Activated CD8-positive, alpha-beta memory T cell treated with anti-CD3 and anti-CD28 coated beads, Interleukin-2, amount 50 U/mL, for 24 hours (primary cell): ENCODE data around the gene ITCH.

ENCODE experiments used
- DNase-seq: peaks from one replicate; pipeline ENCODE4 v3.0.0-alpha.2; 2020; ENCODE audit errors: extremely low read depth

ITCH gene

DNA sequence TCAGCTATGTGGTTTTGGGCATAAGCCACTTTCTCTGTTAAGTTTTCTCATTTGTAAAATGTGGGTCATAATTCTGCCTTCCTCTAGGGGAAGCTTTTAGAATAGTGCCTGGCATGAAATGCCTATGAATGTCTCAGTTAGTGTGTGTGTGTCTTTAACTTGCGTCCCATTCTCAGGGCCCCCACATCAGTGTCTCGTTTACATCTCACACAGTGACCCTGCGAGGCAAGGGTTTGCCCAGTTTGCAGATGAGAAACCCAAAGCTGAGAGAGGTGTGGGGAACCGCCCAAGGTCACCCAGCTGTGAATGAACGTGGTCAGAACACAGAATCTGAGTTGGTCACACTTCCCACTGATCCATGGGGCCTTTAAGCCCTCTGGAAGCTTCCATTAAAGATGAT lies 167.3 kb downstream of the ITCH start:
- DNase-seq: no peak

DNA sequence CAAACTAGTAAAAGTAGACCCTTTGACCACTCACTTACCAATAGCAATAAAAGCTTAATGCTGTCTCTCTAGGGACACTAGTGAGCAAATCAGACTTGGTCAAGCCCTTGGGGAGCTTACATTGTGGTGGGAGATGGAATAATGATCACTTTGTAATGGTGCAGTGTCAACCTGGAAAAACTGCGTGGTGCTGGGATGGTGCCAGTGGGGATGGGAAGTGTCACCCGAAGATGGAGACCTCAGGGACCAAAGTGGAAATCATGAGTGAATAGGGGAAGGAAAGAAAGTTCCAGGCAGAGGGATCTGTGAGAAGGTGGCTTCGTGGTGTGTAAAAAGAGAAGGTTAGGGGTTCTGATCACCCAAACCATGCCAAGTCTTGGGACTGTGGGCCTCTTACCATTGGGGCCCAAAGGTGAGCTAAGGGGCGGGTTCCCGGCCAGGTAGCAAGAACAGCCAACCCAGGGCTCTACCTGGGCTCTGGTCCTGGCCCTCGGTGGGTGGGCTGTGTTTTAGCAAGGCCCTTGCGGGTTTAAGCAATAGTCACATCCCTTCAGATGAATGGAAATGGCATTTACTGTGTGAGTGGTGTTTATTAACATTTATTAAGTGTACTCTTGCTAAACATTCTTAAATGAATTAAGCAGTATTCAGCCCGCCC lies 168.7 kb downstream of the ITCH start:
- DNase-seq: no peak

DNA sequence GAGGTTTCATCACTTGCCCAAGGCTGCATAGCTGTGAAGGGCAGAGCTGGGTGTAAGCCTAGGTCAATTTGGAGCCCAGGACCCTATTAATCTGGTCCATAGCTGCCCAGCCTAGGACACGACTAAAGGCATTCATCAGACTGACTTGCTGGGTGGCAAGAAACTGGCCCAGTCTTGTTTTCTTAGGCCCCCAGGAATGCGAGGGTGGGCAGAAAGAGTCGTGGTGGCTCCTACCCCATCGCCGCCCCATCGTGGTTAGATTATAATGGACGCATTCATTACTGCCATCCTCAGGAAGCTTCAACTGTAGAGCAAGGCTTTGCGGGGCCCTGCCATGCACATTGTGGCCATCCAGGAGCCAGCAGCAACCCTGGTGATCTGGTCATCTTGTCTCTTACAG lies 169.2 kb downstream of the ITCH start:
- DNase-seq: no peak

DNA sequence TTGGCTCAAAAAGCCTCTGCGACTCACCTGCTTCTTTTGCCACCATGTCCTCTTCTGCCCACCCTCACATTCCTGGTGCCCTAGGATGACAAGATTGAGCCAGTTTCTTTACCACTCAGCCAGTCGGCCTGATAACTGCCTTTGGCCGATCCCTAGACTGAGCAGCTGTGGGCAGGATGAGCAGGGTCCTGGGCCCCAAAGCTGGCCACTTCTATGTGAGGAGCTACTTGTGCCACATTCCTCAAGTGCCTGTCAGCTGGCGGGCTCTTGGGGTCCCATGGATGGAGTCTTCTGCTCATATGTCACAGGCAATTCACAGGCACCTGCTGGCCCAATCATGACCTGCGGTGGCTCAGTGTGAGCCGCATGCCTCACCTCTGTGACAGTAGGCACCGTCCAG lies 169.7 kb downstream of the ITCH start:
- DNase-seq: no peak

DNA sequence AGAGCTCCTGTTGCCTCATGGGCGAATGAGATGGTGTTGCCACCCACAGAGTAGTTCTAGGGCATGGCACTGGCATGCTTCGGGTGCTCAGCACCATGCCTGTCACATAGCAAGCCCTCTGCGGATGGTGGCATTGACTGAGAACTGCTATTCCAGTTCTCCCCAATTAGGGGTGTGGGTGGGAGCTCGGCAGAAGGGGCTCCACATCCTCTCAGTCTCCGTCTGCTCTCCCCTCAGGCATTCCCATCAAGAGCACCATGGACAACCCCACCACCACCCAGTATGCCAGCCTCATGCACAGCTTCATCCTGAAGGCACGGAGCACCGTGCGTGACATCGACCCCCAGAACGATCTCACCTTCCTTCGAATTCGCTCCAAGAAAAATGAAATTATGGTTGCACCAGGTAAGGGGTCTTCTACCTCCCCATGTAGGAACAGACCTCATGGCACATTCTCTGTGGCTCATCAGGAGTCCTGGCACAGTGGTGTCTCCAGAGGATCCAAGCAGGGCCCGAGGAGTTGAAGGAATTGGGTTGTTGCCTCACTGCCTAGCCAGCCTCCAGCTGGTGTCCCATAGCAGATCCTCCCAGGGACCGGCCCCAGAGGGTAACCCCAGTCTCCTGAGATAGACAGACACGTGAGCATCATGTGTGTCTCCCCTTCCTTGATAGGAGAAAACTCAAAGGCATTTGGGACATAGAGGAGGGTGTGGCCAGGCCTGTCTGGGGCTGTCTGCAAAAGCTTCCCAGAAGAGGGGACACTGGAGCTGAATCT lies 171.5 kb downstream of the ITCH start:
- DNase-seq: no peak

DNA sequence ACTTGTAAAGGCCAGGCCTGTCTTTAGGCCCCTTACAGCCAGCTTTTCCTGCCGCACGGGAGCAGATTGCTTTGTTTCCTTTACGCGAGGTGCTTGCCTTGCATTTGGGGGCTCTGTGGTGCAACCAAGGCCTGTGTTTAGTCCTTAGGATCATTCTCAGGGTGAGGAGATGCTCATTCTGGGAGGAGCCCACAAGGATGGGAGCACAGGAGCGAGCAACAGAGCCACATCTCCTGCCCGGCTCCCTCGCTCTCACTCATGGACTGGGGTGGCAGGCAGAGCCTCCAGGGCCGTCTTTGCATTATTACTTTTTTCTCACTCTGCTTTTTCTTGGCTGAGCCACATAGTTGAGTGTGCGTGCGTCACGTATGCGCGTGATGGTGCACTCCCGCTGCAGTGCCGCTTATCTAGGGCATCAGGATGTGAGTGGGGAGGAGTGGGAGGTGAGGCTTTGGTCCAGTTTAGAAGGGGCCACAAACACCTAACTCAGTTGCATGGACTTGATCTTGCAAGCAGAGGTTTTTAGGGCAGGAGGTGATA lies 172.3 kb downstream of the ITCH start:
- no peak for DNase-seq

DNA sequence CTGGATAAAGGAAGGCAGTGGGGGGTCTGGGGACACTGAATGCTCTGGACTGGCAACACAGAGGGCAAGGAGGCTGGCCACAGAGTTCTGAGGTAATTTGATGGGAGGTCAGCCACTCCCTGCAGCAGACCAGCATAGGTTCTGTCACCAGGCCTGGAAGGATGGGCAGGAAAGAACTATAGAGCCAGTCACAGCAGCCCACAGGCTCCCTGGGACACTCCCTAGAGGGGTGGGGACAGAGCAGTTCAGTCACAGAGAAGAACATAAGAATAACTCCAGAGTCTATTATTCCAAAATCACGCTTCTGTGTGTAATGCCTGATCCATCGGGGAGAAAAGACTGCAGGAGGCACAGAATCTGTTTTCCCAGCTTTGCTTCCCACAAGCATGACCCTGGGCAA lies 172.8 kb downstream of the ITCH start:
- no peak for DNase-seq

DNA sequence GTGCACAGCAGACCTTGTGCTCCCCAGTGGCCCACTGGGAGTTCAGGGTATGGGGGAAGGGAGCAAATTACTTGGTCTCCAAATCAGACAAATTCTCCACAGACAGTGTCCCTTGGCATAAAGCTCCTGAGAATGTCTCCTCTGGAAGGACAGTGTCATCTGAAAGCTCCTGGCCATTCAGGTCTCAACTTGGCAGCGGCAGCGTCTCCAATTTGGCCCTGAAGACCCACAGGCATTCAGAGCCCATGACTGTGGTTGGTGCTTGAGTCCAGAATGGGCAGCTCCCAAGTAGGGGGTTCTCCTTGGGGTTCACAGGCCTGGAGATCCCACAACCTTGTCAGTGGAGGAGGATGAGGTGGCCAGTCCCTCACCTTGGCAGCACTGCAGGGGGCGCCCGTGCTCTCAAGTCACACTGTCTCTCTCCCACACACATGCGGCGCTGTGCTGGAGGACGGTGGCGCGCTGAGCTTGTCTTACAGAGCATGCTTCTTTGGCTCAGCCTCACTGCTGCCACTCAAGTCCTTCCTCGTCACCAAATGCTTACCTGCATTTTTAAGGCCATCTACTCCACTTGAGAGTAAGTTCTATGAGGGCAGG lies 173.8 kb downstream of the ITCH start:
- no peak for DNase-seq

DNA sequence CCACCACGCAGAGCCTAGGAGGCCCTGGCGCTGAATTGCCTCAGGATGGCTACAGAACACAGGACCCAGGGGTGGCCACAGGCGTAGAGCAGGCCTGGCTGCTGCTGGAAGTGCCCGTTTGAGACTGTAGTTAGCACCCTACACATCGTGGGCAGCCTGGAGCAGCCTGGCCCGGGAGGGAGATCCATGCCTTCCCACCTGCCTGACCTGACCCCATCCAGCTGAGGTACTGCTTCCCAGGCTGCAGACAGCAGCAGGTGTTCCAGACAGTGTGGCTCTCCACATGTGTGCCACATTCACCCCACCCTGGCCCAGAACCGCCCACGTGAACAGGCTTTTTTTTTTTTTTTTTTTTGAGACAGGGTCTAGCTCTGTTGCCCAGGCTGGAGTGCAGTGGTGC lies 174.6 kb downstream of the ITCH start:
- no peak for DNase-seq

DNA sequence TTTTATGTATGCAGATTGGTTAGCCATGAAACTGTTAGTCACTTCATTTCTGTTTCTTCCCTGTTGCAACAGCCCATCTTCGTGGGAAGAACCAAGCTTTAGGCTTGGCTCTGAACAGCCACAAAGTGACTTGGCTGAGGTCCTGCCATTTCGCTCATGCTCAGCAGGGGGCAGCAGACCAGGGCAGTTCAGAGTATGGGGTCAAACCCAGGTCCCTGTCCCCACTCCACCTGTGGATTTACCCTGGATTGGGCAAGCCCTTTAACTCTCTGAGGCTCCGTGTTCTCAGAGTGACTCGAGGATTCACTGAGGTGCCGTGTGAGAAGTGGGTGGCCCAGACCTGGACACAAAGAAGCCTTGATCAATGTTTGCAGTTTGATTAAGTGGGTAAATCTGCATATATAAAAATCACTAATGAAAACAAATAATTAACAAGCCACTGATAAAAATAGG lies 175.6 kb downstream of the ITCH start:
- no peak for DNase-seq

DNA sequence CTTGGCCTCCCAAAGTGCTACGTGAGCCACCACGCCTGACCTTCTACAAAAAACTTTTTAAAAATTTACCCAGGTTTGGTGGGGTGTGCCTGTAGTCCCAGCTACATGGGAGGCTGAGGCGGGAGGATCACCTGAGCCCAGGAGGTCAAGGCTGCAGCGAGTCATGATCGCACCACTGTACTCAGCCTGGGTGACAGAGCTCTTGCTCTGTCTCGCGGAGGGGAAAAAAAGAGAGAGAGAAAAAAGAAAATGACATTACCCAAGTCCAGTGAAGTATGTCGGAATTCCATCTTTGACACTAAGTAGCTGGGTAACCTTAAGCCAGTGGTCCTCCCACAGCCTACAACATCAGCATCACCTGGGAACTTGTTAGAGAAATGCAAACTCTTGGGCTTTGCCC lies 176.7 kb downstream of the ITCH start:
- DNase-seq: no peak

DNA sequence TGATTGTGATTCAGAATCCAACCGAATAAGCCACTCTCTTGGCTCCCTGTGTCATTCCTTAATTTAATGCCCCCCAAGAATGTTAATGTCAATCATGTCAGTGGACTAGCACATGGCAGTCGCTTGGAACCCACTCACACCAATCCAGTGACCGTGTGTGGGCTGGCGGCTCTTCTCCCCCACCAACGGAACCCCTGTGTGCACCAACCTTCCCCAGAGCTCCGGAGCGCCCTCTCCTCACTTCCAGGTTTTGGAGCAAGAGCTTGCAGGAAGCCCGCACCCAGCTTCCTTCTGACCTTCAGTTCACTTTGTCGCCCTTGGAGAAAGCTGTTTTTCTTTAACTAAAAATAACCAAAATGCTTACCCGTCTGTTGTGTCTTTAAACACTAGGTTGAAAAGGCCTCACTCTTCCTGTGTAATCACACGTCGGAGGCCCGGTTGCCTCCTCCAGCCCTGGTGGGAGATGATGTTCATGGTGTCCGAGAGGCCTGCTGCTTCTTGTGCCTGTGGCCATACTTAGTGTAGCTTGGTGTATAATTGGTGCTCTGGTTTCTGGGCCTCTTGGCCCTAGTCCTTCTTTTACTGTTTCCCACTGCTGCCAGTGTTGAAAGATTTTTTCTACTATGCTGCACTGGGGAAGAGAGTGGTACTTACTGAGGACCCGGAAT lies 177.7 kb downstream of the ITCH start:
- DNase-seq: no peak

DNA sequence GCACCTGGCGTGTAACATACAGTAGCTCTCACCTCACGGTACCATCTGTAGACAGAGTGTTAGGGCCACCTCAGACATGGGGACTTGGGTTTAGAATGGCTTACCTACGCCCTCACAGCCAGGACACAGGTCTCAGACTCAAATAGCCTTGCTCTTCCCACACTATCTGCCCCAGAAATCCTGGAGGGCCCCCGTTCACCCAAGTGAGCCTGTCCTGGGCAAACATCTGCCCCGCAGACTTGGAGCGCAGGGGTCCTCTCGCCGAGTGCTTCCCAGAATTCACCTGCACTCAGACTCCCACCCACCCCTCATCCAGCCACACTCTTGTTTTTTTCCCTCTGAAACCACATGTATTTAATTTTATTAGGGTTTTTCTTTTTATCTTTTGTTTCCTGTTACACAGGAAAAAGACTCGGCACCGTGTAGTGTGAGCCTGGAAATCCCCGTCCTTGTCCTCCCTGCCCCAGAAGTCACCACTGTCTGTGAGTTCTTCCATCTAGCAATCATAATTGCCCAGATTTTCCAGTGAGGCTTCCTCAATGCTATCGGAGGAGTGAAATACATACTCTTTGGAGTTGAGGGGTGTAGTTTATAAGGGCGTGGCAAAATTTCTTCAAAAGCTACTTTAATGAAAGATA lies 178.3 kb downstream of the ITCH start:
- DNase-seq: no peak

DNA sequence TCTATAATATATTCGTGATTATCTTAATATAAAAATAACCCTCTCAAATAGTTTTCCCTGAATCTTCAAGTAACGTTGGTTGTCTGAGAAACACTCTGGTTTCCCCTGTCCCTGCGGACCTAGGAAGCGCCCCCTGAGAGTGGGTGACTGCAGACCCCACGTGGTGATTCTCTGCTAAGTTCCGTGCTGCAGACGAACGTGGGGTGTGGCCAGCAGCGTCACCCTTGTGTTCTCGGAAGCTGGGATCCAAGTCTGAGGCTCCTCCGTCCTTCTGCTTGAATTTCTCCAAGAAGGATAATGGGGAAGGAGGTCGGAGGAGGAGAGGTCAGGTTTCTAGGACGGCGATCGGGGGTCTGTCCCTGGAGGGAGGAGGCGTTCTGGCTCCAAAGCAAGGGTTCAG lies 178.8 kb downstream of the ITCH start:
- no peak for DNase-seq

DNA sequence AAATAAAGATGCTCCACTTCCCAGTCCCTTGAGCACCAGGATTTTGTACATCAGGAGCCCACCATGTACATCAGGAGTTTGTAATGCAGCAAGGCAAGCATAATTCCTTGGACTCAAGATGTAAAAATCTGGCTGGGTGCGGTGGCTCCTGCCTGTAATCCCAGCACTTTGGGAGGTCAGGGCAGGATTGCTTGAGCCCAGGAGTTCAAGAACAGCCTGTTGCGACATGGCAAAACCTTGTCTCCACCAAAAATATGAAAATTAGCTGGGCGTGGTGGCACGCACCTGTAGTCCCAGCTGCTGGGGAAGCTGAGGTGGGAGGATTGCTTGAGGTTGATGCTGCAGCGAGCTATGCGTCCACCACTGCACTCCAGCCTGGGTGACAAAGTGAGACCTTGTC lies 179.4 kb downstream of the ITCH start:
- no peak for DNase-seq

DNA sequence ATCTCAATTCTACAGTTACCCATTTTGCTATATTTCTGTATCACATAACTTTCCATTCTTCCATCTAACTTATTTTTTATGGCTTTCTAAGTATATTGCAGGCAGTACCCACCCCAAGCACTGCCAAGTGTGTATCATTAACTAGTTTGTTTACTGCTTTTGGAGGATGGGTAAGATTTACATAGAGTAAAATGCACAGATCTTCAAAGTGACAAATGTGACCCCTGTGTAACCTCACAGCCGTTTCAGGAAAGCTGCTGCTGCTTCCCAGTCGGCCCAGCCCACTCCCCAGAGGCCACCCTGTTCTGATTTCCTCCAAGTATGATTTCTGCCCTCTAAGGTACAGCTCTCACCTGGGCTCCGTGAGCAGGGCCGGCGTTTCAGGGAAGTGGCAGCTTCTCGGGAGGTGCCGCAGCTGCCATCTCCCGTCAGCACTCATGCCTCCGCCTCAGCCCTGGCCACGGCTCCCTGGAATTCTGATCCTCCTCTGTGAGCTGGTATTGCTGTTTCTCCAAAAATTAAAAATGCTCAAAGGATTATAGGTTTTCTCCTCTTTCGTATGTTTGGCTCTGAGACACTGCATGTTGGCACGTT lies 180.5 kb downstream of the ITCH start:
- no peak for DNase-seq

DNA sequence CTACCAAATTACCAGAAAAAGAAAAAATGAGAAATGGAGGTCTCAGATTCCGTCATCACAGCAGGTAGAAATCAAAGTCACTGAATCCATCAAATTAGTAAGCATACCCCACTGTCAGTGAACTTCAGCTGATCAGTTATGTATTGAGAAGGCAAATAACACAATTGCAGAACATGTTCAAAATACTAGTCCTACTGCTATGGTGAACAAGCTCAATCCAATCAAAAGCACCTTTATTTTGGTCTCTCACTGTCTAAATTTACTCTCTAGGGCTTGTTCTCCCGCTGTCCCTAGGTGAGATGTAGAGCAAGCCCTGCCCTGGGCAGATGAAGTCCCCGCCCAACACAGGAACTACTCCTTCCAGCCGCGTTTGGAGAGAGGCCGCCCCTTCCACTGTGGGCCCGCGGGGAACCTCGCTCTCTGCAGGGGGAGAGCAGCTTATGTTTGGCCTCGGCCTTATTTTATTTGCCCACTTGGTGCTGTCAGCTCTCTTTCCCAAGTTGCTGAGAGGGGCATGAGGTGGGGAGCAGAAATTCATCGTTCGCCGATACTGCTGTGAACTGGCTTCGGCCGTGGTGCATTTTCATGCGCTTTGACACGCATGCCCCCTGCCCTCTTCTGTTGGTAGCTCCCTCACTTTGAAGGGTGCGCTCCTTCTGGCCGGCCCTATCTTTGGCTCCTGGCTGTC lies 181.2 kb downstream of the ITCH start:
- no peak for DNase-seq

DNA sequence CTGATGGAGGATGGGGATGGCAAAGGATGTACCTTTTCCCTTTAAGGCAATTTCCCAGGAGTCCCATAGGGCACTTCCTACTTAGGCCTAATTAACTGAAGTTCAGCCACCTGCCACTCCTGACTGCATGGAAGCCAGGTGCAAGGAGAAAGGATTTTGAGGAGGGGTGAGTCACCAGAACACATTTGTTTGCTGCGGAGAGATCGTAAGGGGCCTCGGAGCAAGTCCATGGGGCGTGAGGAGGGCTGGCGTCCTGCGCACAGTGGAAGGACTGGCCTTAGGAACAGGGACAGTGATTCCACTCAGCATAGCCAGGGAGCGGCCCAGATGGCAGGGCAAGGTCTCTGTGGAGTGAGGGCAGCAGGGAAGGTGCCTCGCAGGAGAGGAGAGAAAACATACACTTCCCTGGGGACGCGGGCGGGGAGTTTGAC lies 183.7 kb downstream of the ITCH start:
- DNase-seq: no peak

DNA sequence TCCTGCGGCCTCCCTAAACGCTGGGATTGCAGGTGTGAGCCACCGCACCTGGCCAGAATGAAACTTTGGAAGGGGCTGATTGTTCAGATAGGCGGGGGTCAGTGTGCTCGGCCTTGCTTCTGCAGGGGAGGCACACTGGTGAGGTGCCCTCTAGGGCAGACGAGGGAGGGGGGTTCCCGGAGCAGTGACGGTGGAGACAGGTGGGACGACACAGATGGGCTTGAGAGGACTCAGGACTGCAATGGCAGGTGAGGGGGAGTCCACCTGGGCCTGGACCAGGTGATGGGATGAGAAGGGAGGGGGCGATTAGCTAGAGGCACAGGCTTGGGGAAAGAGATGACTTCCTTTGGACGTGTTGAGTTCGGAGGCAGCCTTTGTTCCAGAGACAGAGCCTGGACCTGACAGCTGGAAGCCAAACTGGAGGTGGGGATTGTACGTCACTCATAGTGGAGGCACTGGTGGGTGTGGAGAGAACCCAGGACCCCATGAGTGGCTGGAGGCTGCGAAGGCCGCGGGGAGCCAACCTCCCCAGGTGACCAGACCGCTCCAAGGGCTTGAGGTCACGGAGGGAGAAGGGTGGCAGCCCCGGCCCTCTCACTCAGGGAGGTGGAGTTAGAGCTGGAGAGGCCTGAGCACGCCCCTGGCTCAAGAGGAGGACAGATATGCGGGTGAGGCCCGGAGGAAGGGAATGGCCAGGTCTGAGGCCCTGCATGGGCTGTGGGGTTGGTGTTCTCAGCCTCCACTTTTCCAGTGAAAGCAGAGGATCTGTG lies 185.0 kb downstream of the ITCH start:
- no peak for DNase-seq

DNA sequence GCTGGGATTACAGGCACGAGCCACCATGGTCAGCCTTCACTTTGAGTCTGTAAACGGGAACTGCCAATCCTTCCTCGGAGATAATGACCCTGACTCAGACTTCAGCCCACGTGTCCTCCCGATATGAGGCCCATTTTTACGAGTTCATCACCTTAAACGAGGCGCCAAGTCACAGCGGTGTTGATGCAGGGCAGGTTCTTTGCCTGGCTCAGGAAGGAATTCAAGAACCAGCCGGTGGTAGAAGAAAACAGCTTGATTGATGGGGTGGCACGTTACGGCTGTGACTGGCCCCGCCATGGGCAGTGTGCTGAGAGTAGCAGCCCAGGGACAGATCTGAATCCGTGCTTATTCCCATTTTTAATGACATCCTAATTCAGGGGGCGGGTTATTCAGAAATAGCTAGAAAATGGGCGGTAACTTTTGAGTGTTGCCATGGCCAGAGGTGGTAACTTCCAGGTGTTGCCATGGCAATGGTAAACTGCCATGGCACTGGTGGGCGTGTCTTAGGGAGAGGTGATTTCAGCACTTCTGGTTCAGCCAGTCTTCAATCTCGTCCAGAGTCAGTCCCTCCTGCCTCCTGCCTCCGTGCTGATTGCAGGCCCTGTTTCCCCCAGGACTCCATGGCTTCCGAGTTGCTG lies 186.3 kb downstream of the ITCH start:
- no peak for DNase-seq
